ACC112 (cell line): ENCODE results near the gene ROR2.

ENCODE experiments used
- H2AFZ ChIP-seq: fragments of 200-600 bp; sonication (generic); one replicate; pipeline ENCODE4 v1.6.0; 2017; ENCODE audit warnings: antibody characterized with exemption, low read length; ENCODE audit not compliant: unreplicated experiment
- H3K27ac ChIP-seq: fragments of 200-600 bp; sonication (generic); 2 replicates; pipeline ENCODE4 v1.5.1; 2014; ENCODE audit warnings: low read depth, mild to moderate bottlenecking, antibody characterized with exemption, low read length, moderate library complexity
- H3K27me3 ChIP-seq: fragments of 200-600 bp; sonication (generic); 2 replicates; pipeline ENCODE4 v1.6.1; 2014; ENCODE audit warnings: mild to moderate bottlenecking, antibody characterized with exemption, low read length, moderate library complexity, mixed read lengths; ENCODE audit not compliant: insufficient read depth
- H3K36me3 ChIP-seq: fragments of 200-600 bp; sonication (generic); 2 replicates; pipeline ENCODE4 v1.6.1; 2016; ENCODE audit warnings: mild to moderate bottlenecking, antibody characterized with exemption, low read length, moderate library complexity, mixed read lengths; ENCODE audit not compliant: insufficient read depth
- H3K4me1 ChIP-seq: fragments of 200-600 bp; sonication (generic); one replicate; pipeline ENCODE4 v1.6.1; 2016; ENCODE audit warnings: low read length, mixed read lengths; ENCODE audit not compliant: insufficient read depth, unreplicated experiment, control insufficient read depth
- H3K4me3 ChIP-seq: fragments of 200-600 bp; sonication (generic); 2 replicates; pipeline ENCODE4 v1.5.1; 2014; ENCODE audit warnings: mild to moderate bottlenecking, low read depth, low read length
- H3K79me2 ChIP-seq: fragments of 200-600 bp; sonication (generic); one replicate; pipeline ENCODE4 v1.6.0; 2016; ENCODE audit warnings: low read length; ENCODE audit not compliant: control insufficient read depth, unreplicated experiment, insufficient read depth

The ROR2 gene

DNA sequence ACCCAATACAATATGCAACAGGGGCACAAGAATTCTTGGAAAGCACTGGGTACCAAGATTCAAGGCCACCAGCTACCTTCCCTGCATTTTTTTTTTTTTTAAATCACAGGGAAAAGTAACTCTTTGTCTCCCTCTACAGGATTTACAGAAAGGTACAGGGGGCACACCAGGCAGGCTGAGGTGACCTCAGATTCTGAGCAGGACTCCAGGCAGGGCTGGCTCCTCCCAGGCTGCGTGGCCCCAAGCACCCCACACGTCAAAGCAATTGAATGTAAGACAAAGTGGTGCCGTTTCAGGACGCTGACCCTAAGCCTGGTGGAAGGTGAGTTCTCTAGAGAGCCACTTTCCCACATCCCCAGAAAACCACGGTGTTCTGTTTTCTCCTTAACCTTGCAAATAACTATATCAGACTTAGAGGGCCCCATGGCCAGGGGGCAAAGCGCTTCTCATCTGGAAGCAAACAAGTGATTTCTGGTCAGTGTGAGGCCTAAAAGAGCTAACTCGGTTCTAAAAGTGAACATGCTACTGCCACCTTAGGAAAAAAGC is 222.6 kb downstream of the ROR2 start:
- no peaks in the 10 kb centered on the region for H3K4me1 ChIP-seq
- H3K27me3 ChIP-seq = no peaks in the 10 kb centered on the region
- no peak overlapping the region for H3K4me3 ChIP-seq
- H3K79me2 ChIP-seq = no peaks in the 10 kb centered on the region
- H2AFZ ChIP-seq = no peak overlapping the region
- H3K27ac ChIP-seq = no peak overlapping the region
- no peaks in the 10 kb centered on the region for H3K36me3 ChIP-seq

DNA sequence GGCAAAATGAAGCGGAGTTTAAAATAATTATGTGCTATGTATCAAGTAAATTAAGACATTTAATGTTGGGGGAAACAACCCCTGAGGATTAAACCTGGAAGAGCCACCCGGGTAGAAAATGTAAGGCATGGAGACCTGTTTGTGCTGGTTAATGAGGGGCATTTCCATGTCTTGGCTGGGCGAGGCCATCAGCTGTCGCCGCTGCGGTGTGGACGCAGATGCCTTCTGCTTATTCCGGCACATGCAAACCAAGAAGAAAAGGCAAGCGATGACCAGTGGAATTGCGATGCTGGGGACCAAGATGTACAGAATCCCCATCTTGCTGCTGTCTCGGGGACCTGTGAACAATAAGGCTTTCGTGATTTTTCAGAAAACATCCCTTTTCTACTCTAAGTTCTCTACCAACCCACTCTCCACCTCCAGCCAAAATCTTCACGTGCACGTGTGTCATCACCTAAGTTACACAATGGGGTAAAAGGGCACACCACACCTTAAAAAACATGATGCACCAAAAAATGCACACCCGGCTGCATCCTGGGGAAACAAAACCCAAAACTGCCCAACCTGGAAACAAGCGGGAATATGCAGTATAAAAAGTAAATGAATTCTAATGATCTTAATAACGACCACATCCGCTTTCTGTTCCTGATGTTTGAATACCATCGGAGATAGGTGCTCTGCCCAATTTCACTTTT is 223.5 kb downstream of the ROR2 start:
- no peaks in the 10 kb centered on the region for H3K79me2 ChIP-seq
- no peaks in the 10 kb centered on the region for H3K27me3 ChIP-seq
- no peaks in the 10 kb centered on the region for H3K36me3 ChIP-seq
- no peaks in the 10 kb centered on the region for H3K4me1 ChIP-seq
- no peak overlapping the region for H2AFZ ChIP-seq
- H3K27ac ChIP-seq = no peak overlapping the region
- no peak overlapping the region for H3K4me3 ChIP-seq

DNA sequence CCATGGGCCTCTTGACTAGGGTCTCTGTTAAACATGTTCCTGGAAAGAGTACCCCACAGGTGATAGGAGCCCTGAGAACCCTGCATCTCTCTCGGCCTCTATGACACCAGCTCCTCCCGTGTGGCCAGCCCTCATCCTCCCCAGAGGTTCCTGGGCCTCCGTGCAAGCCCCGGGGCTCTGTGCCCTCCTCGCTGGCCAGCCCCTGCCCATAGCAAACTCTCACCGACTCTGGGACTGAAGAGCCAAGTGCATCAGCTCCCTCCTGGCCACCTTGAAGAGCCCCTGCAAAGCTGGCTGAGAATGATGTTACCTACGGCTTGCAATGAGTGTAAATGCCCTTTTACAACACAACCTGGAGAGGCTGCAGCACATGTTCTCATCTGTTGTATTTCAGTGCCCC is 224.4 kb downstream of the ROR2 start:
- Histone ChIP-seq H3K4me1 (no peaks in the 10 kb centered on the region), H3K36me3 (no peaks in the 10 kb centered on the region), H2AFZ (no peak overlapping the region), H3K79me2 (no peaks in the 10 kb centered on the region), H3K27ac (no peak overlapping the region), H3K27me3 (no peaks in the 10 kb centered on the region), H3K4me3 (no peak overlapping the region)

DNA sequence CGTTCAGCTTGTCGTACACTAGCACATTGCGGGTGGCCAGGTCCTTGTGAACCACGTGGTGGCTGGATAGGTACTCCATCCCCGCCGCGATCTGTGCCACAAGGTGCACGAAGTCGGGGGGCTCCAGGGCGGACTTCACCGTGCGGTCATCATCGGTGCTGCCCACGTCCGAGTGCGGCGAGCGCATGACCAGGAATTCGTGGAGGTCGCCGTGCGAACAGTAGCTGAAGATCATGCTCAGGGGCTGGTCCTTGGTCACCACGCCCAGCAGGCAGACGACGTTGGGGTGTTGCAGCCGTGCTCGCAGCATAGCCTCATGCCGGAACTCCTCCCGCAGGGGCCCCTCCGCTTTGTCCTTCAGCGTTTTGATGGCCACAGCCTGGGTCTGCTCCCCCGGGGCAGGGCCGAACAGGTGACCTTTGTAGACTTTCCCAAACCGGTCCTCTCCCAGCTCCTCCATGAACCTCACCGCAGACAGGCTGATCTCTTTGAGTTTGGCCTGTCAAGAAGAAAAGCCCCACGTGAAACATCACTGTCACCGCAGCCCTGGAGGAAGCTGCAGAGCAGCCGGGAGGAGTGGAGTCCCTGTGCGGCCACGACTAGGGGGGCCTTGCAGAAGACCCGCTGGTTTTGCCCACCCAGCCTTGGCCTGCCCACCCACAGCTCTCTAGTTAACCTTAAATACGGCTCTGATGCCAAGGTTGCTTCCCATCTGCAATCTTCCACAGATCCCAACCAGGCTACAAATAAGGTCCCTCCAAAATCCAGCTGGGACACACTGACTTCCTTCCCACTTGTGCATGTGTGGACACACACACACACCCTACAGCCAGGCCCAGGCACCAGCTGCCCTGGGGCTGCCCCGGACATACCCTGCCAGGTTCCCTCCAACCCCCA is 225.2 kb downstream of the ROR2 start:
- Histone ChIP-seq H3K27me3 (no peaks in the 10 kb centered on the region), H2AFZ (no peak overlapping the region), H3K27ac (no peak overlapping the region), H3K79me2 (no peaks in the 10 kb centered on the region), H3K4me3 (no peak overlapping the region), H3K36me3 (no peaks in the 10 kb centered on the region), H3K4me1 (no peaks in the 10 kb centered on the region)

DNA sequence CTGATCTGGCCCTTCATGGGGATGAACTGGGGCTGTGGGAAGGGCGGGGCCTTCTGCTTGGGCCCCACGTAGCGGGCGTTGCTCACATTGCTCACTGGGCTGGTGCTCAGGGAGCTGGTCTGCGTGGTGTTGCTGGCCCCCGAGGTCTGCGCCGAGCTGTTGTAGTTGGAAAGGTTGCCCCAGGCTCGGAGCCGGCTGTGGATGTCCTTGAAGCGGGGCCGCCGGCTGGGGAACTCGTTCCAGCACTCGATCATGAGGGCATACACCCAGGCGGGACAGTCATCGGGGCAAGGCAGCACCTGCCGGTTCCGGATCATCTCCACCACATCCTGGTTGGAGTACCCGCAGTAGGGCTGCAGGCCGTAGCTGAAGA is 226.0 kb downstream of the ROR2 start:
- H3K27me3 ChIP-seq = no peaks in the 10 kb centered on the region
- no peaks in the 10 kb centered on the region for H3K4me1 ChIP-seq
- no peaks in the 10 kb centered on the region for H3K36me3 ChIP-seq
- no peaks in the 10 kb centered on the region for H3K79me2 ChIP-seq
- H3K27ac ChIP-seq = no peak overlapping the region
- no peak overlapping the region for H2AFZ ChIP-seq
- no peak overlapping the region for H3K4me3 ChIP-seq

DNA sequence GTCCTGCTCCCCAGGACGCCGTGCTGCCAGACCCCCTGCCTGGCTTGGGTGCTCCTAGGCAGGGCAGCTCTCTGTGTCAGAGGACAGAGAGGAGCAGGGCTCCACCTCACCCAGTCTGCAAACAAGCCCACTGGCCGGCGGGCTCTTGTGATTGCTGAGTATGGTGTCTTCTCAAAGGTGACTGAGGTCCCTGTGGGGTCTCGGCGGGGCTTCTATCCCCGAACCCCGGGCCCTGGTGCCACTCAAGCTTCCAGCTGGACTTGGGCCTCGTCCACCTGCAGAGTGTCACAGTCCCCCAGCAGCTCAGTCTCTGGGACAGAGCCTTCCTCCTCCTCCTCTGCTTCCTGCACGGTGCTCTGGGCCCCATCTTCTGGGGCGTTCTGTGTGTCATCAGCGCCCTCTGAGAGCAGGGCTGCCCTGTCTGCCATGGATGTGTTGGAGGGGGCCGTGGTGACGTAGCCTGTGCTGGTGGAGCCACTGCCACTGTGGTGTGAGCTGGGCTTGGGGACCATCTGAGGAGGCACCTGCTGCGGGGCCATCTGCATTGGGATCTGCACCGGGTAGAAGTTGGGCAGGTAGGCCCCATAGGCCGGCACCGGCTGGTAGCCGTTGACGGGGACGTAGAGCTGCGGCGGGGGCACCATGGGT is 226.5 kb downstream of the ROR2 start:
- H3K4me1 ChIP-seq = no peaks in the 10 kb centered on the region

DNA sequence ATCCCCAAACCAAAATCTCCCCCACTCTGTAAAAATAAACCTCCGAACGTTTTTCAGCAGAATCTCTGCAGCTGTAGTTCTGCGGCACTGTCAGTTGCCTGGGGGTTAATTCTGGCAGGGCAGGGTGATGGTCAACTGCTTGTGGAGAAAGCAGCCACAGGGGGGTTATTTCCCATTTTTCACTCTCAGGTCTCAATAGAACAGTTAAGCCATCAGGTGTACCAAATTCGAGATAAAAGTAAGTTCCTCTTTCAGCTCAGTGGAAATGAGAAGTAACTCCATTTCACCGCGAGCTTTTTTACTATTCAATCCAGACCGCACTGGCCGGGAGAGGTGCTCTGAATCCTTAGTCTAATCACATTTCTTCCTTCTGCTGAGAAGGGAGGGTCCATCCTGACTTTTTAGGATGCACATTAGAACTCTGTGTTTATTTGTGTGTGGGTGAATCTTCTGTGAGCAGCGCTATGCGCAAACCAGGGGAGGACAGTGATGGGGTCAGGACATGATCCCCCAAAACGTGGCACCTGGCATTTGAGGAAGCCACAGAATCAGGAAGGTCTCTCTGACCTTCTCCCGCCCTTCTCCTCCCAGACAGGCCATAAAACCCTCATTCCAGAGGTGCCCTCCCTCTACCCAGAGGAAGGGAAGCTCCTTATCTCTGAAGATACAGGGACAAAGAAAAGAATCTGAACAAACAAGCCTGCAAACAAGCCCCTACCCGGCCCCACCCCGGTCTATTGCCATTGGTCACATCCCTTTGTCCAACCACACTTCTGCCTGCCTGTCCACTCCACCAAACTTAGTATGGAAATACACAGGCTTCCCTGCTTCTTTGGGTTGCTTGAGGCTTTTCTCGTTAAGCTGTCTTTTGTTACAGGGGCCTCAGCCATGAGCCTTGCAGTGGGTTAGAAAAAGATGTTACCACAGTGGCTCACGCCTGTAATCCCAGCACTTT is 229.0 kb downstream of the ROR2 start:
- Histone ChIP-seq H3K79me2 (no peaks in the 10 kb centered on the region), H3K27me3 (no peaks in the 10 kb centered on the region), H2AFZ (no peak overlapping the region), H3K36me3 (no peaks in the 10 kb centered on the region), H3K4me3 (no peak overlapping the region), H3K4me1 (no peaks in the 10 kb centered on the region), H3K27ac (no peak overlapping the region)

More for the DNA sequence above, 226.5 kb downstream of the ROR2 start:
- Histone ChIP-seq H3K4me3 (no peak overlapping the region), H3K79me2 (no peaks in the 10 kb centered on the region), H3K27me3 (no peaks in the 10 kb centered on the region), H2AFZ (no peak overlapping the region), H3K36me3 (no peaks in the 10 kb centered on the region), H3K27ac (no peak overlapping the region)

DNA sequence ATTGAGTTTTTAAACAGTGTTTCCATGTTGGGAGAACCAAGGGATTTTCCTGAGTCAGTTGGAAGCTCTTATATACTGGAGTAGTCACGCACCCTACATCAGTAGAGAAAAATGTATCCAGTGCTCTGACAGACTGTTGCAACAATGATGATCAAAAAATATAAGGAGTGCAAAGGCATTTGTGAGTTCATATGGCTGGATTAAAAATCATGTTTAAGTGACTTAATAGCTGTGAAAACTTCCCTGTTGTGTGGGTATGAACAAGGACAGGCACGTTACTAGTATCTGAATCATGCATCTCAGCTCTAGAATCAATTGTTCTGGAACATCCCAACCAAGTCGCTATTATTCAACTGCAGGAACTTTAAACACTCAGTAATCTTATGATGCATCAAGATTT is 229.7 kb downstream of the ROR2 start:
- Histone ChIP-seq H2AFZ (no peak overlapping the region), H3K27me3 (no peaks in the 10 kb centered on the region), H3K4me3 (no peak overlapping the region), H3K36me3 (no peaks in the 10 kb centered on the region), H3K4me1 (no peaks in the 10 kb centered on the region), H3K27ac (no peak overlapping the region), H3K79me2 (no peaks in the 10 kb centered on the region)

DNA sequence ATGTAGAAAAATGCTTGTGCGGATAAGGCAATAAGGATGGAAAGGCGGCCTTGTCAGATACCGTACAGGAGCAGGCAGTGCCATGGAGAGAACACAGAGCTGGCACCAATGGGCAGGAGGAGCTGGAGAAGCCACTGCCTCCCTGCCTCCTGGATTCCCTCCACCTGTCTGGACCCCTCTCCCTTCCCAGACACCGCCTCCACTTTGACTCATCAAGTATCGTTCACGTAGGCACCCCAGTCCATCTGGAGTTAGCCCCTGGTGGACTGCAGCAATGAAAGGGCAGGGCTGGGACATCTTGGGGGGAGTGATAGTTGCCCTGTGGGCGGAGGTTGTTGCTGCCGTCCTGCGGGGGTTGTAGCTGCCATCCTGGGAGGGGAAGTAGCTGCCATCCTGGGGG is 232.0 kb downstream of the ROR2 start:
- Histone ChIP-seq H3K4me3 (no peak overlapping the region), H3K27ac (no peak overlapping the region), H2AFZ (no peak overlapping the region), H3K79me2 (no peaks in the 10 kb centered on the region), H3K4me1 (no peaks in the 10 kb centered on the region), H3K27me3 (no peaks in the 10 kb centered on the region), H3K36me3 (no peaks in the 10 kb centered on the region)

DNA sequence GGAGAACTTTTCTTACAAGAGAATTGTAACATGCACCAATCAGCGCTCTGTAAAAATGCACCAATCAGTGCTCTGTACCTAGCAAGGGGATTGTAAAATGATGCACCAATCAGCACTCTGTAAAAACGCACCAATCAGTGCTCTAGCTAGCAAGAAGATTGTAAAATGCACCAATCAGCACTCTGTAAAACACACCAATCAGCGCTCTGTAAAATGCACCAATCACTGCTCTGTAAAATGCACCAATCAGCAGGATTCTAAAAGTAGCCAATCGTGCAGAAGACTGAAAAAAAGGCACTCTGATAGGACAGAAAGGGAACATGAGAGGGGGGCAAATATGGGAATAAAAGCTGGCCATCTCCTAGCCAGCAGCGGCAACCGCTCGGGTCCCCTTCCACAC is 233.2 kb downstream of the ROR2 start:
- no peaks in the 10 kb centered on the region for H3K79me2 ChIP-seq
- H3K27ac ChIP-seq = no peak overlapping the region
- H3K36me3 ChIP-seq = no peaks in the 10 kb centered on the region
- no peak overlapping the region for H3K4me3 ChIP-seq
- H3K4me1 ChIP-seq = no peaks in the 10 kb centered on the region
- no peak overlapping the region for H2AFZ ChIP-seq
- no peaks in the 10 kb centered on the region for H3K27me3 ChIP-seq
